ENCODE data around the gene CNTNAP2.

DNA sequence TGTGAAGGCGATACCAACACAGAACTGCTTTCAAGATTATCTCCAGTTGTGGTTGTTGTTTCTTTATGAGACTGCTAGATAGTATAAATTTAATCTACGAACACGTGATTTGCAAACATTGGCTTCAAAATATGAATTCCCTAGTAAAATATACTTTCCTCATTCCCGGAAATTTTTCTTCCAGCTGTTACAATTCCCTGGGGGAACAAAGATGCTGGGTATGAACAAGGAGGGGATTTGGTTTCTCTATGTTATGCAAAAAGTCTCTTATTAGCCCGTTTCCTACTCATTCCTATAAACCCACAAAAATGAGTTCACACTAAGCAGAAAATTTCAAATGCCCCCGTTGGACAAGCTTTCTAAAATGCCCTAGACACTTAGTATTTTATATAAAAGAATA, 928.3 kb downstream of the CNTNAP2 start:
- TF ChIP-seq, protein P1, sequence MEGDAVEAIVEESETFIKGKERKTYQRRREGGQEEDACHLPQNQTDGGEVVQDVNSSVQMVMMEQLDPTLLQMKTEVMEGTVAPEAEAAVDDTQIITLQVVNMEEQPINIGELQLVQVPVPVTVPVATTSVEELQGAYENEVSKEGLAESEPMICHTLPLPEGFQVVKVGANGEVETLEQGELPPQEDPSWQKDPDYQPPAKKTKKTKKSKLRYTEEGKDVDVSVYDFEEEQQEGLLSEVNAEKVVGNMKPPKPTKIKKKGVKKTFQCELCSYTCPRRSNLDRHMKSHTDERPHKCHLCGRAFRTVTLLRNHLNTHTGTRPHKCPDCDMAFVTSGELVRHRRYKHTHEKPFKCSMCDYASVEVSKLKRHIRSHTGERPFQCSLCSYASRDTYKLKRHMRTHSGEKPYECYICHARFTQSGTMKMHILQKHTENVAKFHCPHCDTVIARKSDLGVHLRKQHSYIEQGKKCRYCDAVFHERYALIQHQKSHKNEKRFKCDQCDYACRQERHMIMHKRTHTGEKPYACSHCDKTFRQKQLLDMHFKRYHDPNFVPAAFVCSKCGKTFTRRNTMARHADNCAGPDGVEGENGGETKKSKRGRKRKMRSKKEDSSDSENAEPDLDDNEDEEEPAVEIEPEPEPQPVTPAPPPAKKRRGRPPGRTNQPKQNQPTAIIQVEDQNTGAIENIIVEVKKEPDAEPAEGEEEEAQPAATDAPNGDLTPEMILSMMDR (IDR thresholded peaks at IDR 0.05), result no peak
- TF ChIP-seq POLR2AphosphoS5 (IDR thresholded peaks at IDR 0.05) (no peak), POLR2A (IDR thresholded peaks at IDR 0.05) (no peak), EP300 (IDR thresholded peaks at IDR 0.05) (no peak)

Measured in stomach (tissue), 4 donors.